Adrenal gland (tissue), 5 donors: ENCODE data around the gene ERC1.

Source experiments
- CTCF ChIP-seq, 6 experiments: fragments of 450-650 bp in 4 of 6; fragments of 200-600 bp in 2 of 6; sonication (generic) in 1 of 6; IDR thresholded peaks; 1 replicate in 5 of 6; 2 replicates in 1 of 6; pipeline versions ENCODE4 v1.5.1 to v1.8.0; 2016 to 2021; ENCODE audit warnings: antibody characterized with exemption in 6 of 6, mild to moderate bottlenecking in 2 of 6, moderate library complexity in 1 of 6
- POLR2A ChIP-seq, 2 donors: fragments of 450-650 bp; IDR thresholded peaks; one replicate each; pipeline ENCODE4 v1.6.1; 2017; ENCODE audit warnings: antibody characterized with exemption in 2 of 2, mild to moderate bottlenecking in 2 of 2, moderate library complexity in 1 of 2
- donor health status: DM: no; HTN: no; CAD: no.

- TF ChIP-seq CTCF (IDR thresholded peaks at IDR 0.05) (no peak), POLR2A (IDR thresholded peaks at IDR 0.05) (no peak)
Observed at GRCh38 chr12:1310653-1311052, 319.6 kb downstream of the ERC1 start.
